T47D (cell line): ENCODE measurements around the gene RPS19.

ENCODE experiments used
- DNase-seq, 2 experiments: peaks; one replicate each; pipeline versions ENCODE4 v3.0.0 to v3.0.0-alpha.2; 2011 to 2012; ENCODE audit warnings: low read depth in 1 of 2, low spot score in 1 of 2
- JUND ChIP-seq: IDR thresholded peaks from 2 replicates; pipeline ENCODE4 v1.6.1; 2012; ENCODE audit warnings: low read depth
- in situ Hi-C: cut with HindIII; loops from 2 replicates; pipeline ENCODE4 v1.10.0; 2016; ENCODE audit warnings: low sequenced_read_pairs, low pct_unique_long_range_greater_than_20kb

Gene RPS19

GRCh38 chr19:41918653-41919244 is 58.7 kb downstream of the RPS19 start:
- no peak for DNase-seq
- TF ChIP-seq JUND, result no peak
- in situ Hi-C loops, result no loop called here

DNA sequence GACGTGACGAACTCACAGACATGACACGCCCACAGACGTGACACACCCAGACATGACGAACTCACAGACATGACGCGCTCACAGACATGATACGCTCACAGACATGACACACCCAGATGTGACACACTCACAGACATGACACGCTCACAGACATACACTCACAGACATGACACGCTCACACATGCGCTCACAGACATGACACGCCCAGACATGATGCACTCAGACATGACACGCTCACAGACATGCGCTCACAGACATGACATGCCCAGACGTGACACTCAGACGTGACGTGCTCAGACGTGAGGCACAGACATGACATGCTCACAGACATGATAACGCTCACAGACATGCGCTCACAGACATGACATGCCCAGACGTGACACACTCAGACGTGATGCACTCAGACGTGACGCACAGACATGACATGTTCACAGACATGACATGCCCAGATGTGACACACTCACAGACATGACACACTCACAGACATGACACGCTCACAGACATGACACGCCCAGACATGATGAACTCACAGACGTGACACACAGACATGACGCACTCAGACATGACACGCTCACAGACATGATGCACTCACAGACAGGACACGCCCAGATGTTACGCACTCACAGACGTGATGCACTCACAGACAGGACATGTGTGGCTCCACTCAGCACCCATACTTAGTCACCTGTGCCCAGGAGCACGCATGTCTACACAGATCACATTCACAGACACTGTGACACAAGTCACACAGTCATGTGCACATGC is 60.1 kb downstream of the RPS19 start:
- no peak for DNase-seq
- no peak for TF ChIP-seq JUND
- in situ Hi-C loops, result no loop called here

DNA sequence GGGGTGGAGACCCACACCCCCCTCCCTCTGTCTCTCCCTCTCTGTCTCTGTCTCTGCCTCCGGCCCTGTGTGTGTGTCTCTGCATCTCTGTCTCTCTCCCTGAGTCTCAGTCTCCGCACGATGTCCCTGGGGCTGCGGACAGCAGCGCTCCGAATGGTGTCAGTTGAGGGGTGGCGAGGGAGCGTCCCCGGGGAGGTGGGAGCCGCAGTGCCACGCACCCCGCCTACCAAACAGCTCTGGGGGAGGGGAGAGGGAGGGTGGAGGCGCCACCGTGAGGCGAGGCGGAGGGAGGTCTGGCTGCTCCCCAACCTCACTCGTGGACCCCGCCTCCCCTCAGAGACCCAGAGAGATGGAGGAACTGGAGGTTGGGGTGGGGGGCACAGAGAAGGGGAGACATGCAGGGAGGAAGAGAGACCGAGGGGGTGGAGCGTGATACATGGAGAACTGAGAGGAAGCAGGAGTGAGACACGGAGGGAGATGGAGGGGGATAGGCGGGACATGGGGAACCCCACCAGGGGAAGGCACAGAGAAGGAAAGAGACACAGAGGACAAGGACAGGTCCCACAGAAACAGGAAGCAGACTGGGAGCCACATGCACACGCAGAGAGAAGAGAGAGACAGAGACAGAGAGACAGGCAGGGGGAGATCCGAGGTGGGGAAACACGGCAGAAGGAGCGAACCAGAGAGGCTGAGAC is 61.0 kb downstream of the RPS19 start:
- no peak for TF ChIP-seq JUND
- no peak for DNase-seq
- in situ Hi-C loops, result no loop called here

DNA sequence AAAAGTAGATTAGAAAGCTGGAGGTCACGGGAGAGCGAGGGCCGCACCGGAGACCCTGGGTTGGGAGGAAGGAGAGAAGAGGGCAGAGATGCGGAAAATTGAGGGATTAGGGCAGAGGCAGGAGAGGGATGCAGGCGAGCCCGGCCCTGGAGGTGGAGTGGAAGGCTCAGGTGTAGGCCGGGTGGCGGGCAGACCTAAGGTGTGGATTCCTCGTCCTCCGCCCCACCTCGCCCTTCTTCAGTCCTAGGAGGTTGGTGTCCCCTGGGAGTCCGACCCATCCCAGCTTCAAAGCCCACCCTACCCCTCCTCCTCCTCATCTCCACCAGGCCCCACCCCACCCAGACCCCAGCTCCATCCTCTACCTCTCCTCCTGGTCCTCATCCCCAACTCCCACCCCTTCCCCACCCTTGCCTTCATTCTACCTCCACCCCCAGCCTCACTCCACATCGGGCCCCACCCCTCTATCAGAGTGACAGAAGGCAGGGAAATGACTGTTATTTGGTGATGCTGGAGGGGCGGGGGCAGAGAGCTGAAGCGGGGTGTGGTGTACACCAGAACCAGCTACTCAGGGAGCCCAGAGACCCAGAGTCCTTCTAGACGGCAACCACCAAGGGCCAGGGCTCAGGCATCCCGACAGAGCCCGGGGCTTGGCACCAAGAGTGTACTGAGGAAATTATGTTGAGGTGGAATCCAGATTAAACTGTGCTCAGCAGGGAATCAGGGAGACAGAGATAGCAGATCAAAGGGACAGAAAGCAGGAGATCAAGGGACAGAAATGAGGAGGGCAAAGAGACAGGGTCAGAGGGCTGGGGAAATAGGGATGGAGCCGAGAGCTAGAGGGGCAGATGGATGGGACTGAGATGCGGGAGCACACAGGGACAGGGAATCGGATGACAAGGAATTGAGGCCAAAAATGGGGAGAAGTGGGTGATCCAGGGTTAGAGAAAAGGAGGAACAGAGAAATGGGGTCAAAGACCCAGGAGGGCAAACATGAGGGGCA is 61.8 kb downstream of the RPS19 start:
- TF ChIP-seq JUND, result no peak
- in situ Hi-C loops, result no loop called here
- DNase-seq, result no peak
